ENCODE data around the gene PARVB. TPM values are rescaled to one million over a fixed set of nuclear protein-coding genes. Genes with fewer than 3 reads are reported as not detected.
A peak's percentile ranks its signal among the peaks of the same experiment; 100 is the strongest.

Gene PARVB
- 128 and 140 TPM in 2 replicates for total RNA-seq

GRCh38 chr22:44024288-44024921 lies at the start of gene PARVB:
PARVB (plus strand) TSS chr22:44024302; CDS start chr22:44024340, 38 bp downstream.
- DNase-seq (ENCODE audit: low read depth, low spot score) = no peak

- no peak for DNase-seq (ENCODE audit: low read depth, low spot score)
These were observed 49.1 kb upstream of the PARVB start for GRCh38 chr22:43975041-43975440.

GRCh38 chr22:43976861-43977795 lies 47.0 kb upstream of the PARVB start:
- DNase-seq (ENCODE audit: low read depth, low spot score) = no peak

- DNase-seq (ENCODE audit: low read depth, low spot score) = no peak
These were observed 45.5 kb upstream of the PARVB start for GRCh38 chr22:43978558-43978957.

GRCh38 chr22:43980579-43980978 lies 43.5 kb upstream of the PARVB start:
- no peak for DNase-seq (ENCODE audit: low read depth, low spot score)

GRCh38 chr22:43980996-43981395 lies 43.1 kb upstream of the PARVB start:
- DNase-seq (ENCODE audit: low read depth, low spot score) = no peak

- DNase-seq (ENCODE audit: low read depth, low spot score) = no peak
These were observed 40.3 kb upstream of the PARVB start for GRCh38 chr22:43983808-43984207.

GRCh38 chr22:43985532-43985931 lies 38.6 kb upstream of the PARVB start:
- DNase-seq (ENCODE audit: low read depth, low spot score) = no peak

GRCh38 chr22:43988116-43988820 lies 35.8 kb upstream of the PARVB start:
- no peak for DNase-seq (ENCODE audit: low read depth, low spot score)

GRCh38 chr22:43988960-43989359 lies 35.1 kb upstream of the PARVB start:
- no peak for DNase-seq (ENCODE audit: low read depth, low spot score)

- DNase-seq (ENCODE audit: low read depth, low spot score) = no peak
These were observed 34.1 kb upstream of the PARVB start for GRCh38 chr22:43990044-43990443.

- no peak for DNase-seq (ENCODE audit: low read depth, low spot score)
These were observed 32.6 kb upstream of the PARVB start for GRCh38 chr22:43991316-43992020.

- DNase-seq (ENCODE audit: low read depth, low spot score) = no peak
These were observed 31.7 kb upstream of the PARVB start for GRCh38 chr22:43992331-43992821.

- DNase-seq (ENCODE audit: low read depth, low spot score) = peak; percentile 29
These were observed 30.9 kb upstream of the PARVB start for GRCh38 chr22:43993072-43993760.

- no peak for DNase-seq (ENCODE audit: low read depth, low spot score)
These were observed 30.1 kb upstream of the PARVB start for GRCh38 chr22:43994006-43994405.

- no peak for DNase-seq (ENCODE audit: low read depth, low spot score)
These were observed 29.7 kb upstream of the PARVB start for GRCh38 chr22:43994416-43994815.

- no peak for DNase-seq (ENCODE audit: low read depth, low spot score)
These were observed 28.9 kb upstream of the PARVB start for GRCh38 chr22:43995057-43995685.

GRCh38 chr22:43995798-43996169 lies 28.3 kb upstream of the PARVB start:
- DNase-seq (ENCODE audit: low read depth, low spot score) = no peak

GRCh38 chr22:43996170-43996980 lies 27.7 kb upstream of the PARVB start:
- DNase-seq (ENCODE audit: low read depth, low spot score) = no peak

GRCh38 chr22:43996981-43997265 lies 27.2 kb upstream of the PARVB start:
- no peak for DNase-seq (ENCODE audit: low read depth, low spot score)
